CD4-positive, CD25-positive, alpha-beta regulatory T cell (primary cell): ENCODE results near the gene BCL2. TPM values are rescaled to one million over a fixed set of nuclear protein-coding genes. Genes with fewer than 3 reads are reported as not detected.
A peak's percentile ranks its signal among the peaks of the same experiment; 100 is the strongest.

Experiments
- ATAC-seq, 2 donors: fragments of 150-1000 bp; cut with Tn5 transposase; one replicate each; pipeline ENCODE4 v1.10.0; 2021; ENCODE audit warnings: low read depth in 2 of 2, moderate number of reproducible peaks in 2 of 2, moderate library complexity in 1 of 2
- DNase-seq, 3 donors: peaks; one replicate each; pipeline versions ENCODE4 v3.0.0 to v3.0.0-alpha.2; 2012 to 2022; ENCODE audit warnings: mixed read lengths in 1 of 3
- H3K27ac ChIP-seq: one replicate; pipeline ENCODE4 v1.7.0; 2013; ENCODE audit warnings: mild to moderate bottlenecking, low read length; ENCODE audit not compliant: insufficient read depth, poor library complexity, severe bottlenecking
- H3K27me3 ChIP-seq: one replicate; pipeline ENCODE4 v1.7.0; 2013; ENCODE audit warnings: low read length; ENCODE audit not compliant: control insufficient read depth, insufficient read depth
- H3K36me3 ChIP-seq: one replicate; pipeline ENCODE4 v1.7.0; 2013; ENCODE audit warnings: mild to moderate bottlenecking, low read length, moderate library complexity; ENCODE audit not compliant: control insufficient read depth, insufficient read depth
- H3K4me1 ChIP-seq: 2 replicates; pipeline ENCODE4 v1.7.0; 2013; ENCODE audit warnings: mild to moderate bottlenecking, low read length; ENCODE audit not compliant: insufficient read depth, control insufficient read depth, poor library complexity, severe bottlenecking
- H3K4me3 ChIP-seq: one replicate; pipeline ENCODE4 v1.7.0; 2013; ENCODE audit warnings: low read depth, mild to moderate bottlenecking, low read length, moderate library complexity
- H3K9me3 ChIP-seq, 2 experiments: 1 replicate in 1 of 2; 2 replicates in 1 of 2; pipeline ENCODE4 v1.7.0; 2013; ENCODE audit warnings: low read length in 2 of 2, mild to moderate bottlenecking in 1 of 2, moderate library complexity in 1 of 2; ENCODE audit not compliant: control insufficient read depth in 2 of 2
- H3K27ac Mint-ChIP-seq, 3 donors: one replicate each; pipeline ENCODE4 v1.8.0; 2020 to 2022; ENCODE audit warnings: mild to moderate bottlenecking in 3 of 3, mixed read lengths in 3 of 3, moderate library complexity in 2 of 3
- H3K27me3 Mint-ChIP-seq: one replicate; pipeline ENCODE4 v1.8.0; 2022; ENCODE audit warnings: mild to moderate bottlenecking, mixed read lengths
- H3K36me3 Mint-ChIP-seq: one replicate; pipeline ENCODE4 v1.8.0; 2020; ENCODE audit warnings: mixed read lengths
- H3K4me1 Mint-ChIP-seq, 4 donors: one replicate each; pipeline ENCODE4 v1.8.0; 2020 to 2022; ENCODE audit warnings: mixed read lengths in 4 of 4, mild to moderate bottlenecking in 1 of 4
- H3K4me3 Mint-ChIP-seq, 4 donors: one replicate each; pipeline ENCODE4 v1.8.0; 2020 to 2022; ENCODE audit warnings: mild to moderate bottlenecking in 4 of 4, mixed read lengths in 4 of 4, moderate library complexity in 3 of 4
- H3K9me3 Mint-ChIP-seq, 7 donors: one replicate each; pipeline ENCODE4 v1.8.0; 2020 to 2022; ENCODE audit warnings: mixed read lengths in 7 of 7, mild to moderate bottlenecking in 3 of 7, moderate library complexity in 2 of 7
- polyA plus RNA-seq, 4 donors: library from polyadenylated mRNA; unstranded; fragments of 300-500 nt; fragmentation: Illumina TruSeq; gene quantifications; one replicate each; pipeline ENCODE4 v1.2.3, GENCODE V29; 2021
- total RNA-seq: library from RNA; stranded (reverse); gene quantifications from one replicate; pipeline ENCODE4 v1.2.3, GENCODE V29; 2022

The BCL2 gene
- total and polyA plus RNA-seq, 5 donors from 2014 or later = 19.1 to 125 (median 31.1) TPM

DNA sequence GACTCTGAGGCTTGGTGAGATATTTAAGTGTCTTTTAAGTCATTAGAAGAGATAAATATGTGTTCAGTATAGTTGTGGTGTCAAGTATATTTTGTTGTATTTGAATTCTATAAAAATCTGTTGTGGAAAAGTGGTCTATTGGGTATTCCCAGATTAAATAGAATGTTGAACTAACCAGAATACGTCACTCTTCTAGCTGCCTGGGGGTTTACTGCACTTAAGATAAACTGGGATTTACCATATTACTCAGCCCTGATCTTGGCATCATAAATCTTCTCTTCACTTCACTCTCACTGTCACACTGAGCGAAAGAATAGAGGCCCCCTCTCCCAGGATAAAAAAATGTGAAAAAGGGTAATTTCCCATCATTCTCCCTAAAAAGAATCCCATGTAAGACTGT is 129.8 kb downstream of the BCL2 start:
- ATAC-seq (no peak), DNase-seq (no peak)
- no peak overlapping the region for H3K4me3 Mint-ChIP-seq
- H3K9me3 ChIP-seq = no peaks in the 10 kb centered on the region
- peaks cover 2% of the 10 kb centered on the region for H3K36me3 ChIP-seq
- no peak overlapping the region for H3K27ac ChIP-seq
- H3K27me3 ChIP-seq = no peaks in the 10 kb centered on the region
- H3K4me1 ChIP-seq = peaks cover 20% of the 10 kb centered on the region
- H3K4me3 ChIP-seq = no peak overlapping the region
- H3K27ac Mint-ChIP-seq = peak overlapping the region in 2 of 3 donors; percentile 1 to 39
- H3K36me3 Mint-ChIP-seq = peaks cover 14% of the 10 kb centered on the region
- no peaks in the 10 kb centered on the region for H3K27me3 Mint-ChIP-seq
- peaks cover 50 to 84% (median 63%) of the 10 kb centered on the region in 4 donors for H3K4me1 Mint-ChIP-seq
- H3K9me3 Mint-ChIP-seq = no peaks in the 10 kb centered on the region

DNA sequence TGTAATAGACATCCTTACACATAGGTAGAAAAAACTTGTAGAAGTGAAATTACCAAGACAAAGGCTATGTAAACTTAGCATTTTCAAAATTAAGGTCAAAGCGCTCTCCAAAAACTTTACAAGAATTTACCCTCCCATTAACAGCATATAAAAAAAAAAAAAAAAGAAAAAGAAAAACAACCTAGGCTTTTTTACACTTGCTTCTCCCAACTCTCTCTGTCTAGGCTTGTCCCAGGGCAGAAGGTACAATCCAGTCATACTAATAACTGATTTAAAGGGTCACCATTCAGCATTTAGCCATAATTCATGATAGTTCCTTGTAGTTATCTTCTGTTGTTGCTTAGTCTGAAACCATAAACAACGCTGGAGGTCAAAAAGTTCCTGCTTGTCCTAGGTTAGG is 130.5 kb downstream of the BCL2 start:
- no peak for DNase-seq
- H3K36me3 Mint-ChIP-seq = peaks cover 14% of the 10 kb centered on the region
- peak overlapping the region; percentile 27 to 73 (median 69) for H3K27ac Mint-ChIP-seq

GRCh38 chr18:63187791-63188460 is 131.6 kb downstream of the BCL2 start:
- no peaks in the 10 kb centered on the region for H3K27me3 Mint-ChIP-seq
- peaks cover 49 to 88% (median 66%) of the 10 kb centered on the region in 4 donors for H3K4me1 Mint-ChIP-seq
- H3K36me3 Mint-ChIP-seq = peaks cover 20% of the 10 kb centered on the region
- DNase-seq = no peak
- H3K4me3 Mint-ChIP-seq = peak overlapping the region in 2 of 4 donors; percentile 42 to 57
- ATAC-seq = no peak
- Histone ChIP-seq H3K27ac (no peak overlapping the region), H3K9me3 (no peaks in the 10 kb centered on the region), H3K4me3 (peak overlapping the region; percentile 28), H3K27me3 (no peaks in the 10 kb centered on the region), H3K36me3 (no peaks in the 10 kb centered on the region), H3K4me1 (peaks cover 29% of the 10 kb centered on the region)
- peak overlapping the region; percentile 88 to 94 (median 89) for H3K27ac Mint-ChIP-seq
- H3K9me3 Mint-ChIP-seq = no peaks in the 10 kb centered on the region

More for the DNA sequence above, 130.5 kb downstream of the BCL2 start:
- H3K36me3 ChIP-seq = peaks cover 2% of the 10 kb centered on the region
- H3K4me1 Mint-ChIP-seq = peaks cover 45 to 88% (median 67%) of the 10 kb centered on the region in 4 donors
- no peak overlapping the region for H3K4me3 ChIP-seq
- H3K27ac ChIP-seq = no peak overlapping the region
- no peak overlapping the region for H3K4me3 Mint-ChIP-seq
- H3K9me3 ChIP-seq = no peaks in the 10 kb centered on the region
- H3K9me3 Mint-ChIP-seq = no peaks in the 10 kb centered on the region
- H3K27me3 ChIP-seq = no peaks in the 10 kb centered on the region
- H3K27me3 Mint-ChIP-seq = no peaks in the 10 kb centered on the region
- no peak for ATAC-seq
- H3K4me1 ChIP-seq = peaks cover 25% of the 10 kb centered on the region

DNA sequence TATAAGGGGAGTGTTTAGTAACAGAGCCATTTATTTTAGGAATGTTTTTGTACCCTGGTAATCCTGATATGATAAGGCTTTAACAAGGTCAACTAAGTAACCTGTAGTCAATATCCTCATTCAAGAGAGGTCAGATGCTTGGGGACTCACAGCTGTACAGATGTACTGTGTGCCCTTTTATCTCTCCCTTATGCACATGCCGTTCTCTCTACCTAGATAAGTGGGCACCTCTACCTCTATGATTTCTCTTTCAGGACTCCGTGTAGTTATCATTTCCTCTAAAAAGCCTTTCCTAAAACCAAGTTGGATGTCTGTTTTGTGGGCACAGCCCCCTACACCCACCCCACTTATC is 132.4 kb downstream of the BCL2 start:
- Histone ChIP-seq H3K9me3 (no peaks in the 10 kb centered on the region), H3K36me3 (peaks cover 3% of the 10 kb centered on the region), H3K4me1 (peaks cover 34% of the 10 kb centered on the region), H3K27ac (peak overlapping the region; percentile 56), H3K27me3 (no peaks in the 10 kb centered on the region), H3K4me3 (peak overlapping the region; percentile 28)
- Mint-ChIP-seq H3K27ac (peak overlapping the region; percentile 88 to 94 (median 89)), H3K36me3 (peaks cover 23% of the 10 kb centered on the region), H3K9me3 (no peaks in the 10 kb centered on the region), H3K27me3 (no peaks in the 10 kb centered on the region), H3K4me3 (peak overlapping the region in 3 of 4 donors; percentile 1 to 57 (median 42)), H3K4me1 (peaks cover 49 to 88% (median 66%) of the 10 kb centered on the region in 4 donors)
- DNase-seq (no peak), ATAC-seq (peak in 1 of 2 donors; percentile 29)

DNA sequence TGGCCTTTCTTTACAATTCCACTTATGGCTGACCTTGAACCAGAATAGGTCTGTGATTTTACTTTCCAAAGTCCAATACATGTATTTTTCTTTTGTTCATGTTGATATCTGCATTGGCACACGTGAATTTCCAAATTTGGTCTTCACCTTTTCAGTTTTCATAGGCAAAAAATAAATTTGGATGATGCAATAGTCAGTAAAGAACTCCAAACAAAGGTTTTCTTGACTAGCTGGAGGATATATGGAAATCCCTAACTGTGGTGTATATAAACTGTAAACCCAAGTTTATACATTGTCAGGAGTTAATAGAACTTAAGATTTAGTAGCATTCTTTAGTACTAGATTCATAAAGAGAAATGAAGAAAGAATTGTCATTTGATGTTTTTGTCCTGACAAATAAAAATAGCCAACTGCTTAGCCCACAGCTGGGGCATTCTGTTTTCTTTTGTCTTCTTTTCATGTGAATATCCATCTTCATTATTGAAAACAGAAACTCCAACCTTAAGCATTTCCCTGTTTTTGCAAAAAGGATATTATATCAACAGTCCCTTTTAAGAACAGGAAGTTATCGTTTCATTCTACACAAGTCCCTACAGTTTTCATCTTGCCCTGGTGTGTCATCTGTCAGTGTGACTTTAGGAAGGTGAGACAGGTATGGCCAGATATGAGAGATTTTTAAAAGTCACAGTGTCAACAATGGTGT is 132.9 kb downstream of the BCL2 start:
- Mint-ChIP-seq H3K4me1 (peaks cover 44 to 88% (median 65%) of the 10 kb centered on the region in 4 donors), H3K27ac (peak overlapping the region; percentile 88 to 94 (median 89)), H3K27me3 (no peaks in the 10 kb centered on the region), H3K9me3 (no peaks in the 10 kb centered on the region), H3K36me3 (peaks cover 19% of the 10 kb centered on the region), H3K4me3 (peak overlapping the region in 3 of 4 donors; percentile 1 to 57 (median 42))
- ATAC-seq (peak in 1 of 2 donors; percentile 37), DNase-seq (no peak)
- Histone ChIP-seq H3K36me3 (peaks cover 7% of the 10 kb centered on the region), H3K4me3 (peak overlapping the region; percentile 28), H3K27me3 (no peaks in the 10 kb centered on the region), H3K4me1 (peaks cover 39% of the 10 kb centered on the region), H3K9me3 (no peaks in the 10 kb centered on the region), H3K27ac (peak overlapping the region; percentile 56)

DNA sequence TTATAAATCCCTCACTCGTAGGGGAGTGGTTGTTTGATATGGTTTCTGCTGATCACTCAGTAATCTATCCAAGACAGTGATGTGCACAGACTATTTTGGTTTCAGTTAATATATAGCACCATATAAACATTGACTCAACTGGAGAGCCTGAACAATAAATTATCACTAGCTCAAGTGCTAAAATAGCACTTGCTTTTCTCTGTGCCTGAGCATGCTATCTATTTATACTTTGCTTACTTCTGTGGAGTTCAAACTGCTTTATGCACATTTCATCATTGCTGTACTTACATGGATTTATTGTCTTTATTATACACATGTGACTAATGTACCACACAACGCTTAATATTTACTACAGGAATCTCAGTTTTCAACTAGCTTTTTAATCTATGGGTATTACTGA is 133.6 kb downstream of the BCL2 start:
- Histone ChIP-seq H3K9me3 (no peaks in the 10 kb centered on the region), H3K27me3 (no peaks in the 10 kb centered on the region), H3K27ac (peak overlapping the region; percentile 48), H3K36me3 (peaks cover 10% of the 10 kb centered on the region), H3K4me1 (peaks cover 39% of the 10 kb centered on the region), H3K4me3 (no peak overlapping the region)
- Mint-ChIP-seq H3K27ac (peak overlapping the region in 2 of 3 donors; percentile 9 to 34), H3K36me3 (peaks cover 19% of the 10 kb centered on the region), H3K4me3 (no peak overlapping the region), H3K9me3 (no peaks in the 10 kb centered on the region), H3K4me1 (peaks cover 44 to 94% (median 70%) of the 10 kb centered on the region in 4 donors), H3K27me3 (no peaks in the 10 kb centered on the region)
- ATAC-seq = no peak
- no peak for DNase-seq

- Mint-ChIP-seq H3K27ac (peak overlapping the region; percentile 30 to 80 (median 76)), H3K4me1 (peaks cover 42 to 93% (median 66%) of the 10 kb centered on the region in 4 donors), H3K9me3 (no peaks in the 10 kb centered on the region), H3K27me3 (no peaks in the 10 kb centered on the region), H3K36me3 (peaks cover 22% of the 10 kb centered on the region), H3K4me3 (peak overlapping the region in 2 of 4 donors; percentile 2 to 32)
- no peak for DNase-seq
- Histone ChIP-seq H3K4me3 (no peak overlapping the region), H3K9me3 (no peaks in the 10 kb centered on the region), H3K4me1 (peaks cover 47% of the 10 kb centered on the region), H3K27me3 (no peaks in the 10 kb centered on the region), H3K36me3 (peaks cover 15% of the 10 kb centered on the region), H3K27ac (no peak overlapping the region)
- ATAC-seq = no peak
Observed at GRCh38 chr18:63183952-63184770, 135.4 kb downstream of the BCL2 start.
